Stomach (tissue), 4 donors: ENCODE measurements around the gene FGFR4.

ENCODE experiments used
- CTCF ChIP-seq, 7 experiments: fragments of 450-650 bp in 4 of 7; fragments of 200-600 bp in 3 of 7; sonication (generic) in 3 of 7; IDR thresholded peaks; one replicate each; pipeline ENCODE4 v1.5.1; 2016 to 2019; ENCODE audit warnings: antibody characterized with exemption in 7 of 7, control low read depth in 2 of 7, mild to moderate bottlenecking in 1 of 7
- POLR2A ChIP-seq, 4 donors: fragments of 450-650 bp; IDR thresholded peaks; one replicate each; pipeline ENCODE4 v1.6.1; 2016; ENCODE audit warnings: antibody characterized with exemption in 4 of 4, control low read depth in 2 of 4, mild to moderate bottlenecking in 1 of 4, moderate library complexity in 1 of 4

- TF ChIP-seq CTCF (IDR thresholded peaks at IDR 0.05) (no peak), POLR2A (IDR thresholded peaks at IDR 0.05) (no peak)
These were observed 53.6 kb downstream of the FGFR4 start for GRCh38 chr5:177140312-177140711.
